ENCODE results near the gene ADGRG3. TPM values are rescaled to one million over a fixed set of nuclear protein-coding genes. Genes with fewer than 3 reads are reported as not detected.

The ADGRG3 gene
- total and polyA plus RNA-seq, 9 of the 15 experiments (the other 6 are each of a cell fraction or from before 2014, with no cell fraction given): 0.09 to 0.52 (median 0.14) TPM; not detected in 3

GRCh38 chr16:57726433-57726947 is 58.4 kb downstream of the ADGRG3 start:
- Histone ChIP-seq H3K9ac (ENCODE audit: insufficient read depth in 1 of 2, low read depth in 2 of 2, low read length in 2 of 2) (no peak overlapping the region), H3K4me1 (replicated peaks in 1 of 2; ENCODE audit: control insufficient read depth in 2 of 2, insufficient read depth in 2 of 2, low read length in 2 of 2) (peaks cover 7 to 19% of the 10 kb centered on the region in 2 experiments), H4K20me1 (replicated peaks; ENCODE audit: control insufficient read depth, insufficient read depth, low read length) (no peaks in the 10 kb centered on the region), H3K27me3 (ENCODE audit: control insufficient read depth in 2 of 2, insufficient read depth in 2 of 2, low read length in 2 of 2) (0 out of 5 replicates have a peak, but pooled peaks cover 0 to 5% of the 10 kb centered on the region in 2 experiments), H2AFZ (ENCODE audit: low read depth, low read length) (no peak overlapping the region), H3K36me3 (ENCODE audit: control insufficient read depth, insufficient read depth, low read length) (no peaks in the 10 kb centered on the region), H3K4me3 (no peak overlapping the region), H3K9me1 (ENCODE audit: control insufficient read depth, insufficient read depth, low read length) (no peaks in the 10 kb centered on the region), H3K4me2 (ENCODE audit: insufficient read depth, low read length) (no peak overlapping the region), H3K27ac (ENCODE audit: extremely low read depth, low read depth, low read length) (no peak overlapping the region), H3K9me3 (replicated peaks; ENCODE audit: control insufficient read depth, insufficient read depth, low read depth, low read length) (no peaks in the 10 kb centered on the region), H3K79me2 (ENCODE audit: control insufficient read depth, insufficient read depth, low read length) (no peaks in the 10 kb centered on the region)
- TF ChIP-seq ZFP36 (IDR thresholded peaks at IDR 0.05; ENCODE audit: low read depth, low read length, partially characterized antibody): peak; percentile 86
- TF ChIP-seq RHOXF2B (CRISPR knock-in tag; conservative IDR thresholded peaks at IDR 0.05): no peak
- TF ChIP-seq BCOR (IDR thresholded peaks at IDR 0.05): peak; percentile 70
- no peak for TF ChIP-seq THAP12 (CRISPR knock-in tag; IDR thresholded peaks at IDR 0.05)
- peak; percentile 54 to 65; a peak in 3 of 4 replicates for TF ChIP-seq KDM1A (IDR thresholded peaks at IDR 0.05)
- TF ChIP-seq ADNP (tag; IDR thresholded peaks at IDR 0.05): peak; percentile 45; the same call in 1 of the 2 replicates
- peak; percentile 63; the same call in 1 of the 2 replicates for TF ChIP-seq SMARCA5 (IDR thresholded peaks at IDR 0.05)
- TF ChIP-seq NR2F6 (CRISPR knock-in tag; IDR thresholded peaks at IDR 0.05): no peak
- peak; percentile 29; the same call in 1 of the 2 replicates for TF ChIP-seq HDAC2 (IDR thresholded peaks at IDR 0.05)
- 0 out of 2 replicates have a peak, but pooled peaks have one; percentile 29 for TF ChIP-seq SPI1 (IDR thresholded peaks at IDR 0.05; ENCODE audit: borderline replicate concordance, low read depth, low read length)
- TF ChIP-seq RBM25 (IDR thresholded peaks at IDR 0.05; ENCODE audit: low read depth, low read length, severe bottlenecking): peak; percentile 85
- intact Hi-C loops (cut with micrococcal nuclease): no loop called here
- 9% methylated on average over 7 of the region's 7 CpGs for WGBS (ENCODE audit: insufficient coverage, low coverage, missing lambda C conversion rate)
- in situ Hi-C loops (cut with MboI): no loop called here
- no peak for DNase-seq (ENCODE audit: extremely low read depth in 1 of 4, low spot score in 3 of 4)
- CTCF ChIA-PET (ENCODE audit: low intra/inter-chr PET ratio): no interaction called here
- ATAC-seq: no peak
- FAIRE-seq: no peak
- POLR2A ChIA-PET: interaction anchor here (0.6 to 2.5 kb wide), 2 partner anchors 9 to 321 kb away, joined by 3 to 12 read pairs; partner anchors contain the start of gene KATNB1
- no TSS peak for BruUV-seq (replicated peaks)
